SJSA1 (cell line): Measurements from ENCODE around the gene USP14. TPM values are rescaled to one million over a fixed set of nuclear protein-coding genes. Genes with fewer than 3 reads are reported as not detected.

Experiments used
- DNase-seq, 2 experiments: peaks; one replicate each; pipeline ENCODE4 v3.0.0-alpha.2; 2015 to 2020; ENCODE audit warnings: low spot score in 2 of 2, low read depth in 1 of 2
- H3K27ac ChIP-seq: fragments of 250-450 bp; sonication (Bioruptor Pico); 2 replicates; pipeline ENCODE4 v1.5.1; 2020; ENCODE audit warnings: mild to moderate bottlenecking, moderate library complexity
- H3K27me3 ChIP-seq: fragments of 250-450 bp; sonication (Bioruptor Pico); replicated peaks from 2 replicates; pipeline ENCODE4 v1.5.1; 2020; ENCODE audit warnings: mild to moderate bottlenecking, moderate library complexity
- H3K36me3 ChIP-seq: fragments of 250-450 bp; sonication (Bioruptor Pico); 2 replicates; pipeline ENCODE4 v1.5.1; 2020; ENCODE audit warnings: mild to moderate bottlenecking
- H3K4me1 ChIP-seq: fragments of 250-450 bp; sonication (Bioruptor Pico); replicated peaks from 2 replicates; pipeline ENCODE4 v1.6.1; 2021; ENCODE audit warnings: mild to moderate bottlenecking
- H3K4me3 ChIP-seq: fragments of 250-450 bp; sonication (Bioruptor Pico); 2 replicates; pipeline ENCODE4 v1.5.1; 2020; ENCODE audit warnings: mild to moderate bottlenecking
- H3K9me3 ChIP-seq: fragments of 250-450 bp; sonication (Bioruptor Pico); replicated peaks from 2 replicates; pipeline ENCODE4 v1.5.1; 2020; ENCODE audit warnings: mild to moderate bottlenecking
- total RNA-seq: library from RNA; depleted of rRNA; stranded (reverse); fragments of >200 nt; shearing (Covaris generic); gene quantifications from 2 replicates; pipeline ENCODE4 v1.2.3, GENCODE V29; 2014

Gene USP14
- total RNA-seq, 1 experiment from 2014 or later = 27.3 TPM

GRCh38 chr18:227902-228301, 69.5 kb downstream of the USP14 start:
- peaks cover 44% of the 10 kb centered on the region for H3K36me3 ChIP-seq
- no peak overlapping the region for H3K27ac ChIP-seq
- no peaks in the 10 kb centered on the region for H3K27me3 ChIP-seq
- no peaks in the 10 kb centered on the region for H3K4me1 ChIP-seq
- H3K4me3 ChIP-seq = no peak overlapping the region
- no peak for DNase-seq
- H3K9me3 ChIP-seq = no peaks in the 10 kb centered on the region

- Histone ChIP-seq H3K9me3 (no peaks in the 10 kb centered on the region), H3K27ac (no peak overlapping the region), H3K27me3 (no peaks in the 10 kb centered on the region), H3K4me3 (no peak overlapping the region), H3K36me3 (peaks cover 38% of the 10 kb centered on the region), H3K4me1 (no peaks in the 10 kb centered on the region)
- DNase-seq = no peak
These were observed 70.2 kb downstream of the USP14 start for GRCh38 chr18:228586-228985.

GRCh38 chr18:231563-231962, 73.2 kb downstream of the USP14 start:
- H3K36me3 ChIP-seq = peaks cover 21% of the 10 kb centered on the region
- DNase-seq = no peak
- H3K4me1 ChIP-seq = no peaks in the 10 kb centered on the region
- no peaks in the 10 kb centered on the region for H3K27me3 ChIP-seq
- H3K27ac ChIP-seq = no peak overlapping the region
- no peak overlapping the region for H3K4me3 ChIP-seq
- H3K9me3 ChIP-seq = no peaks in the 10 kb centered on the region

DNA sequence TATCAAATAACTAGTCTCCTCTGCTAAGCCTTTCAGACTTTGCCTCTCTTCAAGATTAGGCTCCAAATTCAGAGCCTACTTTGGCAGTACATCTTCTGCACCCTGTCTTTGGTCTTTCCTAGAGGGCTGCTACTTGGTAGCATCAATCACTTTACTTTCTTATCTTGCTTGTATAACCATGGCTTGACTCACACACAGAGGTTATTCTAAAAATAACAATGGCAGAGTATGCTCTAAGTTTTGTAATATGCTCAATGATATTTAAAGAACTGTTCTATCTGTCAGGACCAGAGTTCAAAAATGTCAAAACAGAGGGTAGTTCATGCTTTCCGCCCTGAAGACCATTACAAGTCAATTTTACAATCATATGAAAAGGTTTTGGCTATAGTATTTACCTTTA, 81.8 kb downstream of the USP14 start:
- Histone ChIP-seq H3K27me3 (no peaks in the 10 kb centered on the region), H3K4me1 (no peaks in the 10 kb centered on the region), H3K4me3 (no peak overlapping the region), H3K9me3 (no peaks in the 10 kb centered on the region), H3K36me3 (peaks cover 43% of the 10 kb centered on the region), H3K27ac (no peak overlapping the region)
- DNase-seq = no peak

DNA sequence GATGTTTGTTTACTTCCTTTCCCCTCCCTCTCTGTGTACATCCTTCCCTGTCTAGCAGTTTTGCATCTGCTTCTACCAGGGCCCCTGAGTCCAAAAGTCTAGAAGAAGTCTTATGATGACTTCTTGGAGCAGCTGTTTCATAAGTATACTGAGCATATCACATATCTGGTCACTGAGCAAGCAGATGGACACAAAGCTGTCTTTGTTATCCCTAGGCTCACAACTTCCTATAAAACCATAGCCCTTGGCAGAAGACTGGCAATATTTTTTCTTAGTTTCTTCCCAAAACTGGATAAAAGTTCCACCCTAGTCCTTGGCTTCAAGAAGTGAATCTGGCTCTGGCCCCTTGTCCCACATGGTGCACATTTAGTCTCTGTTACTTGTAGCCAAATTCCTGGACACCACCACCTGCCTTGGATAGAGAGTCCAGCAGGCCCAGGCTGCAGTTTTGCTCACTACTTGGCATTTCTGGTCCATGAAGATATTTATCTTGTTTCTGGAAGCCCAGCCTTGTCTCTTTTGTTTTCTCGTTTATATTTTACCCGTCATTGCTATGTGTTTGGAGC, 87.0 kb downstream of the USP14 start:
- Histone ChIP-seq H3K27me3 (no peaks in the 10 kb centered on the region), H3K4me3 (no peak overlapping the region), H3K36me3 (peaks cover 81% of the 10 kb centered on the region), H3K4me1 (no peaks in the 10 kb centered on the region), H3K27ac (no peak overlapping the region), H3K9me3 (no peaks in the 10 kb centered on the region)
- DNase-seq = no peak

DNA sequence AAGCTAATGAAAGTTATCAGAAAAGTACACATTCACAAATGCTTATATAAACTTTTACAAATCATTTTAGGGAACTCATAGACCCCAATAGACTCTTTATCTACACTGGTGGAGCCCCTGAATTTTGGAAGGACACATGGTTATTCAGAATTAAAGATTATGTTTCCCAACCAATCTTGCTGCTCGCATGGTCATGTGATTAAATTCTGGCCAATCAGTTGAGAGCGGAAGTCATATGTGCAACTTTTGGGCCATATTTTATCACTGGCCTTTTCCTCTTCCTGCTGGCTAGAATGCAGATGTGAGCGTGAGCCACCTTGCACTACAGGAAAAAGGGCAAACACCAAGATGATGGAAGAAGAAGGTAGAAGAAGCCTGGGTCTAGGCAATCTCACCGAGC, 89.7 kb downstream of the USP14 start:
- DNase-seq = no peak
- no peak overlapping the region for H3K27ac ChIP-seq
- peaks cover 88% of the 10 kb centered on the region for H3K36me3 ChIP-seq
- no peaks in the 10 kb centered on the region for H3K27me3 ChIP-seq
- H3K9me3 ChIP-seq = no peaks in the 10 kb centered on the region
- 0 out of 2 replicates have a peak, but pooled peaks cover 3% of the 10 kb centered on the region for H3K4me1 ChIP-seq
- H3K4me3 ChIP-seq = no peak overlapping the region

DNA sequence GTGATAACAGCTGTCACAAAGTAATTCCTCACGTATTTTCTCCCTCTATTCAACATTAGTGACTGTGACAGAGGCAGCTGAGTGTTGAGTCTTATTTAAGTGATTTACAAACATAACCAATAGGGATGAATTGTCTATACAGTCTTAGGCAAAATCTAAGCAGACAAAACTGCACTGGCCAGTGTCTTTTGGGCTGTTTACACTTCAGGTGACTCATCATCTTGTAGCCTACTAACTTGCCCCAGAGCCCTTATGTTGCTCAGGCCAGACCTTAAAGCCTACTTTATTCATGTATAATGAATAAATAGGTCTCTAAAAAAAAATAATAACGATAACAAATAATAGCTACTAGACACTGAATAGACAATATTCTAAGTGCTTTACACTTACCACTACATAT, 92.3 kb downstream of the USP14 start:
- peak in 1 of 2 experiments; percentile 6 for DNase-seq
- peaks cover 93% of the 10 kb centered on the region for H3K36me3 ChIP-seq
- H3K27ac ChIP-seq = no peak overlapping the region
- H3K4me3 ChIP-seq = no peak overlapping the region
- no peaks in the 10 kb centered on the region for H3K9me3 ChIP-seq
- H3K4me1 ChIP-seq = 0 out of 2 replicates have a peak, but pooled peaks cover 3% of the 10 kb centered on the region
- no peaks in the 10 kb centered on the region for H3K27me3 ChIP-seq

GRCh38 chr18:251572-251971, 93.2 kb downstream of the USP14 start:
- H3K36me3 ChIP-seq = peaks cover 94% of the 10 kb centered on the region
- no peak for DNase-seq
- no peaks in the 10 kb centered on the region for H3K27me3 ChIP-seq
- H3K27ac ChIP-seq = no peak overlapping the region
- no peaks in the 10 kb centered on the region for H3K9me3 ChIP-seq
- no peak overlapping the region for H3K4me3 ChIP-seq
- H3K4me1 ChIP-seq = 0 out of 2 replicates have a peak, but pooled peaks cover 3% of the 10 kb centered on the region

DNA sequence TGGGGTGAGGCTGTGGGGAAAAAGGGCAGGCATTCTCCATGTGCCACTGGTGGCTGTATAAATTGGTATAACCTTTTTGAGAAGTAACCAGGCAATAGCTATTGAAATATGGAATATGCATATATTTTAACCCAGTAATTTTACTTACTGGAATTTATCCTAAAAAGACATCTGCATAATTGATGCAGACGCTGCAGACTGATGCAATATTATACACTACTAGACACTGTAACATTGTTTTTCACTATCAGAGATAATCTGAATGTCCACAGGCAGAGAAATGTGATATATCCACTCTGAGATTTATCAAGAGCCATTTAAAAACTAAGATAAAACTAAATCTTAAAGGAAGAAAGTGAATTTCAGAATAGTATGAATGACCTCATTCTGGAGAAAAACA, 94.8 kb downstream of the USP14 start:
- Histone ChIP-seq H3K4me1 (0 out of 2 replicates have a peak, but pooled peaks cover 3% of the 10 kb centered on the region), H3K27ac (no peak overlapping the region), H3K36me3 (peaks cover 93% of the 10 kb centered on the region), H3K4me3 (no peak overlapping the region), H3K27me3 (no peaks in the 10 kb centered on the region), H3K9me3 (no peaks in the 10 kb centered on the region)
- no peak for DNase-seq

- H3K4me3 ChIP-seq = no peak overlapping the region
- H3K27me3 ChIP-seq = no peaks in the 10 kb centered on the region
- H3K9me3 ChIP-seq = no peaks in the 10 kb centered on the region
- 0 out of 2 replicates have a peak, but pooled peaks cover 3% of the 10 kb centered on the region for H3K4me1 ChIP-seq
- peaks cover 88% of the 10 kb centered on the region for H3K36me3 ChIP-seq
- DNase-seq = no peak
- no peak overlapping the region for H3K27ac ChIP-seq
These were observed 96.8 kb downstream of the USP14 start for GRCh38 chr18:255171-255570.

- Histone ChIP-seq H3K27me3 (no peaks in the 10 kb centered on the region), H3K9me3 (no peaks in the 10 kb centered on the region), H3K36me3 (peaks cover 75% of the 10 kb centered on the region), H3K27ac (no peak overlapping the region), H3K4me3 (no peak overlapping the region), H3K4me1 (no peaks in the 10 kb centered on the region)
- DNase-seq = no peak
These were observed 102.2 kb downstream of the USP14 start for GRCh38 chr18:260547-260946.

- Histone ChIP-seq H3K4me1 (no peaks in the 10 kb centered on the region), H3K4me3 (no peak overlapping the region), H3K27ac (no peak overlapping the region), H3K27me3 (no peaks in the 10 kb centered on the region), H3K36me3 (peaks cover 65% of the 10 kb centered on the region), H3K9me3 (no peaks in the 10 kb centered on the region)
- DNase-seq = peak in 1 of 2 experiments; percentile 4
These were observed 103.2 kb downstream of the USP14 start for GRCh38 chr18:261398-262073.
